NCI-H1092 treated with DMSO at 0.1 percent for 48 hours (cell line): ENCODE measurements around the gene AUP1.

Experiments used
- DNase-seq: peaks from one replicate; lab custom pipeline; 2025; lab: John Stamatoyannopoulos, UW

Gene AUP1

GRCh38 chr2:74513605-74514367 is 15.7 kb downstream of the AUP1 start:
- DNase-seq: no peak

DNA sequence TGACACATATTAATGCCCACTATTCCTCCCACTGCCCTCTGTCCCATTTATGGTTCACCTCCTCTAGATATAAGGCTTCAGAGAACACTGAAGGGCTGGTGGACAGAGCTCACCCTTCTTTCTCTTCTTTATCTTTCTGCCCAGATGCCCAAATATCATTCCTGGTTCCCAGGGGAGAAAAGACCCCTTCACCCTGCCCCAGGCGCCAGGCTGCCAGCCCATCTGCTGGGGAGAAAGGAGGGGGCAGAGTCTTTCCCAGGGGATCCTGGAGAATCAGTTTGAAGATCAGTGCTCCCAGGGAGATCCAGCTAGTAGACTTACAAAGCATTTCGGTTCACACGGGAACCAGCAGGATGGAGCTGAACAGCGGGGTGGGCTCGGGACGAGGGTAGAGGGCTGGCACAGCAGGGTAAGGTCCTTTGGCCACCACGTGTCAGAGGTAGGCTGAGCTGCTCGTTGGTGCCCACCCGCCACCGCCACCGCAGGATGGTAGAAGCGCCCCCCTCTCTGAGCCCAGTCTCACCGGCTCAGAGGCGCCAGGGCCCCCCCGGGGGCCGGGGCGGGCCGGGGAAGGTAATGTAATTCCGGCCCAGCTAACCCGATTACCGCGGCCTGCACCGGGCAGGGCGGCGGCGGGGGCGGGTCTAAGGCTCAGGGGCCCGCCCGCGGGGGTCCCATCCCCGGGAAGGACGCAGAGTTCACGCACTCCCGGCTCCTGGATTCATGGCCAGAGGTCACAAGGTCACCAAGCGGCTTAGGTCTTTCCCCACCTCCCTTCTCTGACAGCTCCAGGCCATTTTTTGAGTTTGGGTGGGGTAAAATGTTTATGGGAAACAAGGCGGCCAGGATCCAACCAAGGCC is 16.5 kb downstream of the AUP1 start:
- no peak for DNase-seq

DNA sequence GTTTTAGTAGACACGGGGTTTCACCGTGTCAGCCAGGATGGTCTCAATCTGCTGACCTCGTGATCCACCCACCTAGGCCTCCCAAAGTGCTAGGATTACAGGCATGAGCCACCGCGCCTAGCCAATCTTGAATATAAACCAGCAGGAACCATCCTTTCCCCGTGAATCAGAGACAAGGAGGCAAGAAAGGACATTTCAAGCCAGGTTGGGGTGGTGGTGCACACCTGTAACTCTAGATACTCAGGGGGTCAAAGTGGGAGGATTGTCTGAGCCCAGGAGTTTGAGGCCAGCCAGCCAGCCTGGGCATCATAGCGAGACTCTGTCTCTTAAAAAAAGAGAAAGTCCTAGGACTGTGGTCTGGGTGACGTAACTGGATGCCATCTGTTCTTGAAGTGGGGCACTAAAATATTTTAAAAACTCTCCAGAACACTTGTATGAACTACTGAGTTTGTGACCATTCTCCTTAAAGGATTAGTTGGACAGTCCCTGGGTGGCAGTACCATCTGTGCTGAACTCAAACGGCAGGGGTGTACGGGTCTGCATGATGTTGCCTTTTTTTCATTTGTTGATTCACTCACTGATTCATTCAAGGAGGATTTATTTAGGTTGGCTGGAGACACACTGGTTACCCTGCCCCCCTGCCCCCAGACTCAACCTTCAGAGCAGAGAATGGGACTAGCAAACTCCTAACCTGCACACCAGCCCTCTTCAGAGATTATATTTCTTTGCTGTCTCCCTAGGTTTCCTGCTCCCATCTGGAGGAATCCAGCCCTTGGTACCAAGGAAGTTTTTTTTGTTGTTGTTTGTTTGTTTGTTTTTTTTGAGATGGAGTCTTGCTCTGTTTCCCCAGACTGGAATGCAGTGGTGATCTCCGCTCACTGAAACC is 18.2 kb downstream of the AUP1 start:
- DNase-seq: no peak

DNA sequence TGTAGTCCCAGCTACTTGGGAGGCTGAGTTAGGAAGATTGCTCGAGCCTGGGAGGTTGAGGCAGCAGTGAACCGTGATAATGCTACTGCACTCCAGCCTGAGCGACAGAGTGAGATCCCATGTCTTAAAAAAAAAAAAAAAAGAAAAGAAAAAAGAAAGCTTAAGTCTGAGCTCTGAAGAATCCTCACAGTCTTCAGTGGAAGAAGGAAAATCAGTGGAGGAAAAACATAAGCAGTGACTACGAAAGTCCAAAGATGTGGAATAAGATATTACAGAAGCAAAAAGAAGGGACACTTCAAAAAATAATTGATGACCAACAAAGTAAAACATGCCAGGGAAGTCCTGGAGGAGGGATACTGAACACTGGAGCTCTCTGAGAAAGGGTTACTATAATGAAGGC is 19.2 kb downstream of the AUP1 start:
- no peak for DNase-seq

DNA sequence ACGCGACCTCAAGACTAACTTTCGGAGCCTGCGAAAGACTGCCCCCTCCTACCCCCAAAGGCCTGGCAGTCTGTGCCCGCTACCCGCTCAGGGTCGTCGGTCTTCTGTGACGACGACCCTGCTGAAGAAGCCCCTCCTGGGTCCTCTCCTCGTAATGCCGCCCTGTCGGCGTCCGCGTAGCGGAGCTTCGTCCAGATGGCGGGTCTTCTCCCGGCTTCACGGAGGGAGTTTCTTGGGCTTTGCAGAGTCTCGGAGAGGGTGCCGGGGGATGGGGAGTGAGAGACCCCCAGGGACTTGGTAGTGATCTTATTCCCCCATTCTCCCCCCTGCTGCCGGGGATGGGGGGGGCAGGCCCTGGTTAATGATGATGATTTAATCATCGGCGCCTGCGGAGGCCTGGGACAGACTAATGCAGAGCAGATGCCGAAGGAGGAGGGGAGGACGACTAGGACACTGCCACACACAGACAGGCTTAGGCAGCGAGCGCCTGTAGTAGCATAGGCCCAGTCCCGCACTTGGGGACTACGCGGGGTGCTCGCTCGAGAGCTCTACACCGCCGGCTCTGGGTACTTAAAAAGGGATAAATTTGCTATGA is 21.5 kb downstream of the AUP1 start:
- DNase-seq: no peak

GRCh38 chr2:74507145-74507925 is 22.2 kb downstream of the AUP1 start, which contains the start of gene PCGF1:
PCGF1 (minus strand) TSS chr2:74507695; CDS start chr2:74507668, 27 bp downstream.
- peak; percentile 97 for DNase-seq

- DNase-seq: no peak
Observed at GRCh38 chr2:74505448-74506246, 23.9 kb downstream of the AUP1 start.

- no peak for DNase-seq
Observed at GRCh38 chr2:74504591-74504990, 24.9 kb downstream of the AUP1 start.

GRCh38 chr2:74503506-74504475 is 25.7 kb downstream of the AUP1 start:
- no peak for DNase-seq

DNA sequence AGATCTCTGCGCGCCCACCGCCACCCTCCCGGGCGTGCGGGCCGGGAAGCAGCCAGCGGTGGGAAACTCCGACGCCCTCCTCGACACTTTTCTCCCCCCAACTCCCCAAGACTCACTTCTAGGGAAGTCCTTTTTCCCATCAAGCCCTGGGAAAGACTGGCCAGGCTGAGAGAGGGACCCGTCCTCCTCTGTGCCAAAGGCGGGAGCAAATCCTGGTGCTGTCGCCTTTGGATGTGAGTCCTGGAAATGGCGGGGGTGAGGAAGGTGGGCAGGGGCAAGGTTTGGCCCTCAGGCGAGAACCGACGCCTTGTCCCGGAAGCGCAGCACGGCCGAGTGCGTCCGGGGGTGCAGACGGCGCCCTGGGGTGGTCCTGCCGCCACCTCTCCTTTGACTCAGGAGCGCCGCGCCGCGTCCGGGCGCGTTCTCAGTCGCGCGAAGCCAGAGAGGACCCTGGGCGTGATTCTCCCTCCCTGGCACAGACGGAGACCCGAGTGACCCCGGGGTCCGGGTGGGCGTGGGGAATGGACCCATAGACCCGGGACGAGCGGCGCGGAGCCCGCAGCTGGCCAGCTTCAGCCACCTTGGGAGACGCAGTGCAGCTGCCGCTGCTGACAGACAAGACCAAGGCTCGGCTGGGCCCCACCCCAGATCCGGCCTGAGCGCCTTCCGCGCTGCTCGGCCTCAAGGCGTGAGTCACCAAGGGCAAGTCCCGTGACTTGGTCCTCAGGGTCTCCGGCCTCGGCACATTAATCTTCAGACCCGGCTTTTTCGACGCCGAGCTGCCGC is 26.6 kb downstream of the AUP1 start:
- DNase-seq: no peak

DNA sequence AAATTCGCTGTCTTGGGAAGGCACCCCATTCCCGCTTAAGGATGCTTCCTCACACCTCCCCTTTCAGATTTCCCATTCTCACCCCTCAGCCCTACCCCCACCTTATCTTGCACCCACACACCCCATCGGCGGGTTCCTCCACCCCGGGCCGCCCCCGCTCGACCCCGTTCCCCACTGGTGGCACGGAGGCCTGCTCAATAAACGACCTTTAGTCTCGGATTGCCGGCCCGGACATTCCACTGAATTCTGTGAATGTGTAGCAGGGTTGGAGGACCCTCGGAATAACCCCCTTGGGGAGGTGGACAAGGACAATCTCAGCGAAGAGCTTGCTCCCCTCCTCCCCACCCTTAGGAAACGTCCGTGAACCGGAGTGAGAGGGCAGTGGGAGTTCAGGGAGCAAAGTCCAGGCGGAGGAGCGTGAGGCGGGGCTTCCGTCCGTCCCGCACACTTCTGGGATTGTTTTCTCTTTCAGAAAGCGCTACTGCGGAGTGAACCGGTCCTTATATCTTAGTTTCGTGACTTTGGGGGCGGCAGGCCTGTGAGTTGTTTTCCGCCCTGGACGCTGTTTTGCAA is 27.3 kb downstream of the AUP1 start:
- no peak for DNase-seq

DNA sequence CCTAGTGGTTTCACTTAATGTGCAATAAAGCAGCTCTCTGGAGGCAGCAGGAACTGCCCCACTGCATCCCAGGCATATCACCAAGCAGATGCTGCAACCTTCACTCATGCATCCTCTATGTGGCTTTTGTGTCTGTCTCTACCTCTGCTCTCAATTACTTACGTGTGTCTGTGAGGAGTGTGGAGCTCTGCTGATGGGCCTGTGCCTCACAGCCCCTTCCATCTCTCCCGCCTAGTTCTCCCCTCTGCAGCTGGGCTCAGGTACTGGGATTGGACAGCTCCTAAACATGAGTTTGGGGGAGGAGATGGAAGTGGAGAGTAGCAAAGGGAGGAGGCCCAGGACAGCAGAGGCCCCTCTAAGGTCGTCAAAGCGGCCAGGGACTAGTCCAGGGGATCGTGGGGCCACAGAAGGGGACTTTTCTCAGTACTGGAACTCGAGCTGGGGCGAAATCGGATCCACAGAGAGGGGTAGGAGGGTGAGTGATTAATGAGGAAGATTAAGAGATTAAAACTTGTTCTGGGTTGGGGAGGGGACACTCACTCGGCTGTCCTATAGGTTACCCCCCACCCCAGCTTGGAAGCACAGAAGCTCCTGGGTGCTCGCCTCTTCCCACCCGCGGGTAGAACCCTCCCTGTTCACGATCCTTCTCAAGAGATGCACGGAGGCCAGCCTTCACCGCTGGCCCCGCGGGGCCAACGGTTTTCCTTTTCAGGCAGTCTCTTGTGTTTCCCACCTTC is 28.0 kb downstream of the AUP1 start:
- DNase-seq: no peak

DNA sequence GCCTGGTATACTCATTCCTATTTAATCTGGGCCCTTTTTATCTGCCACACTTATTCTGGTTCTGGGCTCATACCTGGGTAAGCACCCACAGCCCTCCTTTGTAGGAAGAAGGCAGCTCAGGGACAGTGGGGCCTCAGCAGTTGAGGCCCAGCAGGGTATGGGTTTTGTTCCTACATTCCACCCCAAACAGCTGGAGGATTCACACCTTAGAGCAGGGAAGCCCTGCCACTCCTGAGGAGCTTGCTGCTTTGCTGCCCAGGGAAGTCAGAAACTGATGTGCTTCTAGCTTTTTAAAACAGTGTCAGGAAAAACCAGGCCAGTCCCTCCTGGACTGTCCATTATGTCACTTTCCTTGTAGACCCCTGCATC is 28.9 kb downstream of the AUP1 start:
- DNase-seq: no peak

GRCh38 chr2:74499940-74500577 is 29.4 kb downstream of the AUP1 start:
- no peak for DNase-seq

GRCh38 chr2:74499267-74499939 is 30.1 kb downstream of the AUP1 start, which contains the start of gene LBX2:
LBX2 (minus strand) TSS chr2:74499603; CDS start chr2:74499537, 66 bp downstream.
- no peak for DNase-seq
